HepG2 (cell line): Measurements from ENCODE around the gene FCMR. TPM values are rescaled to one million over a fixed set of nuclear protein-coding genes. Genes with fewer than 3 reads are reported as not detected.

ENCODE experiments used
- ATAC-seq: fragments of 200-7000 bp; cut with Tn5 transposase; 3 replicates; pipeline ENCODE4 v1.9.1; 2020; ENCODE audit warnings: mild to moderate bottlenecking, moderate library complexity
- BruUV-seq: library from RNA; stranded (reverse); fragments of 400-500 nt; replicated peaks from 2 replicates; lab custom pipeline; 2021; lab: Mats Ljungman, UMichigan
- CTCF ChIA-PET: fragments of 300-600 bp; formaldehyde crosslinking; extraction: SDS; loops from one replicate; lab custom pipeline; 2021; ENCODE audit warnings: low total read pairs, inconsistent platforms, low intra/inter-chr PET ratio; lab: Yijun Ruan, JAX
- POLR2A ChIA-PET: fragments of 350-600 bp; sonication (Branson Sonifier 250); formaldehyde crosslinking; loops from one replicate; lab custom pipeline; 2020; ENCODE audit warnings: antibody characterized with exemption, inconsistent platforms; lab: Yijun Ruan, JAX
- DNase-seq: peaks from one replicate; pipeline ENCODE4 v3.0.0-alpha.2; 2015; ENCODE audit warnings: low spot score
- FAIRE-seq: peaks from 3 replicates; lab custom pipeline; 2011; peaks lifted over from hg19 to GRCh38; lab: Jason Lieb, UNC
- H2AFZ ChIP-seq: one replicate; pipeline ENCODE4 v1.6.1; 2011; ENCODE audit warnings: low read length, inconsistent platforms
- H3K27ac ChIP-seq: fragments of 300-600 bp; 3 replicates; pipeline ENCODE4 v1.8.0; 2011; ENCODE audit warnings: mixed run types, mild to moderate bottlenecking, mixed read lengths, low read length, inconsistent platforms; ENCODE audit not compliant: insufficient read depth; ENCODE audit errors: extremely low read length
- H3K27me3 ChIP-seq, 2 experiments: fragments of 200-600 bp in 1 of 2; 2 replicates in 1 of 2; 3 replicates in 1 of 2; pipeline versions ENCODE4 v1.6.0 to v1.8.0; 2011; ENCODE audit warnings: low read length in 2 of 2, mild to moderate bottlenecking in 2 of 2, moderate library complexity in 2 of 2, inconsistent platforms in 1 of 2; ENCODE audit not compliant: insufficient read depth in 2 of 2, control insufficient read depth in 1 of 2
- H3K36me3 ChIP-seq, 2 experiments: fragments of 200-600 bp in 1 of 2; replicated peaks in 1 of 2; 2 replicates in 1 of 2; 3 replicates in 1 of 2; pipeline versions ENCODE4 v1.5.1 to v1.8.0; 2011; ENCODE audit warnings: low read length in 2 of 2, inconsistent platforms in 1 of 2; ENCODE audit not compliant: insufficient read depth in 2 of 2, control insufficient read depth in 1 of 2
- H3K4me1 ChIP-seq: 2 replicates; pipeline ENCODE4 v1.5.1; 2012; ENCODE audit warnings: low read length, inconsistent platforms; ENCODE audit not compliant: insufficient read depth
- H3K4me2 ChIP-seq: 2 replicates; pipeline ENCODE4 v1.6.0; 2011; ENCODE audit warnings: low read depth, low read length, inconsistent platforms
- H3K4me3 ChIP-seq, 3 experiments: fragments of 200-600 bp in 1 of 3; sonication (generic), shearing (Covaris generic) in 1 of 3; replicated peaks in 1 of 3; 2 replicates each; pipeline ENCODE4 v1.5.1; 2011 to 2016; ENCODE audit warnings: low read length in 3 of 3, inconsistent platforms in 2 of 3, low read depth in 2 of 3, mild to moderate bottlenecking in 2 of 3, control low read depth in 1 of 3, mixed read lengths in 1 of 3; ENCODE audit not compliant: insufficient read depth in 1 of 3
- H3K79me2 ChIP-seq: one replicate; pipeline ENCODE4 v1.6.1; 2011; ENCODE audit warnings: low read length, inconsistent platforms; ENCODE audit not compliant: insufficient read depth
- H3K9ac ChIP-seq: 2 replicates; pipeline ENCODE4 v1.6.0; 2011; ENCODE audit warnings: mild to moderate bottlenecking, low read depth, low read length, inconsistent platforms; ENCODE audit not compliant: insufficient read depth
- H3K9me3 ChIP-seq: 2 replicates; pipeline ENCODE4 v1.5.1; 2012; ENCODE audit warnings: mild to moderate bottlenecking, low read length
- H4K20me1 ChIP-seq: 2 replicates; pipeline ENCODE4 v1.6.0; 2011; ENCODE audit warnings: inconsistent platforms, mild to moderate bottlenecking, low read length, moderate library complexity; ENCODE audit not compliant: insufficient read depth
- ARID4A ChIP-seq: sonication (generic); formaldehyde crosslinking; IDR thresholded peaks from 2 replicates; pipeline ENCODE4 v1.5.0; 2020; ENCODE audit warnings: mild to moderate bottlenecking, missing genetic modification reagents, borderline replicate concordance
- ATM ChIP-seq: fragments of 450-650 bp; IDR thresholded peaks from 2 replicates; pipeline ENCODE4 v1.7.1; 2017; ENCODE audit warnings: mild to moderate bottlenecking, borderline replicate concordance
- BHLHE40 ChIP-seq: IDR thresholded peaks from 2 replicates; pipeline ENCODE4 v1.6.1; 2011; ENCODE audit warnings: low read length, improper control_type of control experiment
- GPN1 ChIP-seq: sonication (generic); formaldehyde crosslinking; IDR thresholded peaks from 2 replicates; pipeline ENCODE4 v1.5.1; 2020; ENCODE audit warnings: missing genetic modification reagents, borderline replicate concordance
- HDAC6 ChIP-seq: fragments of 200-600 bp; sonication (generic); IDR thresholded peaks from 2 replicates; pipeline ENCODE4 v1.7.0; 2017; ENCODE audit warnings: mild to moderate bottlenecking, antibody characterized with exemption, low read length, low read depth
- IRX3 ChIP-seq: sonication (generic); formaldehyde crosslinking; IDR thresholded peaks from 2 replicates; pipeline ENCODE4 v1.8.1; 2023; ENCODE audit warnings: mild to moderate bottlenecking, low read depth, missing genetic modification reagents, borderline replicate concordance
- MTERF4 ChIP-seq: sonication (generic); formaldehyde crosslinking; IDR thresholded peaks from 2 replicates; pipeline ENCODE4 v1.8.0; 2023; ENCODE audit warnings: mild to moderate bottlenecking, missing genetic modification reagents
- NR0B2 ChIP-seq: sonication (generic); formaldehyde crosslinking; IDR thresholded peaks from 2 replicates; pipeline ENCODE4 v1.4.0; 2020; ENCODE audit warnings: mild to moderate bottlenecking, missing genetic modification reagents
- ONECUT2 ChIP-seq: sonication (generic); formaldehyde crosslinking; IDR thresholded peaks from 2 replicates; pipeline ENCODE4 v1.4.0; 2020; ENCODE audit warnings: missing genetic modification reagents
- SRF ChIP-seq: IDR thresholded peaks from 2 replicates; pipeline ENCODE4 v1.6.1; 2011; ENCODE audit warnings: mild to moderate bottlenecking, low read depth, low read length, moderate library complexity
- THYN1 ChIP-seq: sonication (generic); formaldehyde crosslinking; IDR thresholded peaks from 2 replicates; pipeline ENCODE4 v1.8.1; 2023; ENCODE audit warnings: low read depth, mild to moderate bottlenecking, moderate library complexity, missing genetic modification reagents, borderline replicate concordance
- ZBTB10 ChIP-seq: sonication (generic); formaldehyde crosslinking; IDR thresholded peaks from 2 replicates; pipeline ENCODE4 v1.4.0; 2020; ENCODE audit warnings: missing genetic modification reagents, borderline replicate concordance
- ZFP90 ChIP-seq: sonication (generic); formaldehyde crosslinking; IDR thresholded peaks from 2 replicates; pipeline ENCODE4 v1.8.0; 2022; ENCODE audit warnings: missing genetic modification reagents, mild to moderate bottlenecking, inconsistent platforms, borderline replicate concordance
- ZNF570 ChIP-seq: sonication (generic); formaldehyde crosslinking; IDR thresholded peaks from 2 replicates; pipeline ENCODE4 v1.4.0; 2020; ENCODE audit warnings: mild to moderate bottlenecking, missing genetic modification reagents, borderline replicate concordance
- WGBS: methylation state at CpG from one replicate; pipeline ENCODE4 v1.1.6; 2017; ENCODE audit warnings: low lambda C conversion rate; 5-methylcytosine and 5-hydroxymethylcytosine counted together
- in situ Hi-C: cut with HindIII; loops from 2 replicates; pipeline ENCODE4 v1.10.0; 2017; ENCODE audit warnings: low pct_unique_long_range_greater_than_20kb; ENCODE audit not compliant: extremely low pct_ligation_motif_present
- intact Hi-C: fragments of 100-400 bp; cut with micrococcal nuclease; formaldehyde crosslinking; loops from one replicate; pipeline ENCODE4 v1.10.0; 2022; ENCODE audit not compliant: unreplicated experiment
- polyA plus RNA-seq, 8 experiments: library from polyadenylated mRNA; depleted of rRNA in 3 of 8; stranded (reverse) in 7 of 8; unstranded in 1 of 8; fragments of >200 nt; fragmentation: Illumina TruSeq in 4 of 8; extraction: Trizol in 4 of 8; gene quantifications; 2 replicates each; pipeline versions ENCODE4 v1.2.1 to v1.2.3, GENCODE V29; 2011 to 2016; ENCODE audit warnings: low read depth in 4 of 8, missing spikeins in 1 of 8, mixed read lengths in 1 of 8; ENCODE audit not compliant: insufficient read depth in 1 of 8
- total RNA-seq, 5 experiments: library from RNA; depleted of rRNA; stranded (reverse); fragments of >200 nt; fragmentation: Illumina TruSeq; extraction: Trizol; gene quantifications; 2 replicates each; pipeline ENCODE4 v1.2.3, GENCODE V29; 2016; ENCODE audit warnings: low read depth in 1 of 5

The FCMR gene
- total and polyA plus RNA-seq, 2 of the 13 experiments (the other 11 are each of a cell fraction or from before 2014, with no cell fraction given) = not detected

- TF ChIP-seq HDAC6 = no peak
- no peak for TF ChIP-seq IRX3 (CRISPR knock-in tag)
- no peak for TF ChIP-seq BHLHE40
- TF ChIP-seq, all 625 proteins: peak for 0
Observed at GRCh38 chr1:206971029-206971655, 49.4 kb upstream of the FCMR start (continued).

GRCh38 chr1:206970446-206970845 is 48.7 kb upstream of the FCMR start, which contains the start of gene FCAMR:
Gene FCAMR (minus strand): TSS chr1:206970460. CDS start chr1:206970125, 335 bp downstream.
- DNase-seq (no peak), FAIRE-seq (no peak), ATAC-seq (no peak)
- Histone ChIP-seq H3K4me3 (no peak within 1 kb of the TSS), H3K27ac (no peak within 1 kb of the TSS), H3K79me2 (no peaks in the 10 kb centered on the region), H3K9ac (no peak within 1 kb of the TSS), H3K27me3 (peaks cover 0 to 20% of the 10 kb centered on the region in 2 experiments; a peak in 3 of 5 replicates), H4K20me1 (no peaks in the 10 kb centered on the region), H3K4me2 (no peak within 1 kb of the TSS), H2AFZ (no peak within 1 kb of the TSS), H3K36me3 (no peaks in the 10 kb centered on the region), H3K4me1 (0 out of 2 replicates have a peak, but pooled peaks cover 7% of the 10 kb centered on the region), H3K9me3 (no peaks in the 10 kb centered on the region)
- intact Hi-C loops (no loop called here), in situ Hi-C loops (no loop called here)
- no TSS peak for BruUV-seq
- POLR2A ChIA-PET = no interaction called here
- TF ChIP-seq ZFP90 (CRISPR knock-in tag) (no peak), ATM (no peak), ARID4A (CRISPR knock-in tag) (no peak), ONECUT2 (CRISPR knock-in tag) (no peak), ZBTB10 (no peak), SRF (no peak), NR0B2 (no peak), THYN1 (CRISPR knock-in tag) (no peak), MTERF4 (CRISPR knock-in tag) (no peak), ZNF570 (CRISPR knock-in tag) (no peak), GPN1 (no peak)
- 0% methylated on average over 2 of the region's 2 CpGs for WGBS
- CTCF ChIA-PET = no interaction called here
